Parathyroid adenoma (tissue), 2 donors: ENCODE measurements around the gene HCLS1.
A peak's percentile ranks its signal among the peaks of the same experiment; 100 is the strongest.

Experiments
- H2AFZ ChIP-seq: fragments of 300-600 bp; sonication (generic); one replicate; pipeline ENCODE4 v1.7.0; 2017; ENCODE audit warnings: antibody characterized with exemption, mild to moderate bottlenecking
- H3K27ac ChIP-seq: fragments of 300-600 bp; sonication (generic); one replicate; pipeline ENCODE4 v1.7.0; 2017
- H3K27me3 ChIP-seq: fragments of 300-600 bp; sonication (generic); one replicate; pipeline ENCODE4 v1.7.0; 2017; ENCODE audit warnings: low read length; ENCODE audit not compliant: control insufficient read depth, insufficient read depth
- H3K36me3 ChIP-seq: fragments of 300-600 bp; sonication (generic); one replicate; pipeline ENCODE4 v1.7.0; 2017; ENCODE audit warnings: low read length; ENCODE audit not compliant: control insufficient read depth, insufficient read depth
- H3K4me1 ChIP-seq: fragments of 300-600 bp; sonication (generic); one replicate; pipeline ENCODE4 v1.7.0; 2017; ENCODE audit warnings: control low read depth
- H3K4me2 ChIP-seq: fragments of 300-600 bp; sonication (generic); one replicate; pipeline ENCODE4 v1.7.0; 2017; ENCODE audit warnings: low read length
- H3K4me3 ChIP-seq: fragments of 300-600 bp; sonication (generic); one replicate; pipeline ENCODE4 v1.7.0; 2017; ENCODE audit warnings: low read depth, low read length
- H3K79me2 ChIP-seq: fragments of 300-600 bp; sonication (generic); one replicate; pipeline ENCODE4 v1.7.0; 2017; ENCODE audit warnings: control low read depth
- H3K9ac ChIP-seq: fragments of 300-600 bp; sonication (generic); one replicate; pipeline ENCODE4 v1.7.0; 2017; ENCODE audit warnings: mild to moderate bottlenecking
- H3K9me3 ChIP-seq: fragments of 300-600 bp; sonication (generic); one replicate; pipeline ENCODE4 v1.7.0; 2017; ENCODE audit warnings: low read length; ENCODE audit not compliant: control insufficient read depth
- TF ChIP-seq, protein P1 (sequence below): fragments of 300-600 bp; sonication (generic); IDR thresholded peaks from one replicate; pipeline ENCODE4 v1.7.0; 2017; ENCODE audit warnings: antibody characterized with exemption, mild to moderate bottlenecking
- donor health status: primary hyperparathyroidism.

Gene HCLS1

GRCh38 chr3:121660356-121661171 is at the start of gene HCLS1:
Gene HCLS1, minus strand, starts transcription at chr3:121660903. Its CDS starts 2,556 bp downstream, at chr3:121658347.
- Histone ChIP-seq H3K79me2 (no peaks in the 10 kb centered on the region), H3K4me3 (peak within 1 kb of the TSS; percentile 39), H3K27me3 (no peaks in the 10 kb centered on the region), H3K4me2 (peak within 1 kb of the TSS; percentile 33), H3K36me3 (no peaks in the 10 kb centered on the region), H3K9me3 (no peaks in the 10 kb centered on the region), H3K9ac (no peak within 1 kb of the TSS), H3K4me1 (no peaks in the 10 kb centered on the region), H2AFZ (no peak within 1 kb of the TSS), H3K27ac (peak within 1 kb of the TSS; percentile 21)
- TF ChIP-seq, protein P1, sequence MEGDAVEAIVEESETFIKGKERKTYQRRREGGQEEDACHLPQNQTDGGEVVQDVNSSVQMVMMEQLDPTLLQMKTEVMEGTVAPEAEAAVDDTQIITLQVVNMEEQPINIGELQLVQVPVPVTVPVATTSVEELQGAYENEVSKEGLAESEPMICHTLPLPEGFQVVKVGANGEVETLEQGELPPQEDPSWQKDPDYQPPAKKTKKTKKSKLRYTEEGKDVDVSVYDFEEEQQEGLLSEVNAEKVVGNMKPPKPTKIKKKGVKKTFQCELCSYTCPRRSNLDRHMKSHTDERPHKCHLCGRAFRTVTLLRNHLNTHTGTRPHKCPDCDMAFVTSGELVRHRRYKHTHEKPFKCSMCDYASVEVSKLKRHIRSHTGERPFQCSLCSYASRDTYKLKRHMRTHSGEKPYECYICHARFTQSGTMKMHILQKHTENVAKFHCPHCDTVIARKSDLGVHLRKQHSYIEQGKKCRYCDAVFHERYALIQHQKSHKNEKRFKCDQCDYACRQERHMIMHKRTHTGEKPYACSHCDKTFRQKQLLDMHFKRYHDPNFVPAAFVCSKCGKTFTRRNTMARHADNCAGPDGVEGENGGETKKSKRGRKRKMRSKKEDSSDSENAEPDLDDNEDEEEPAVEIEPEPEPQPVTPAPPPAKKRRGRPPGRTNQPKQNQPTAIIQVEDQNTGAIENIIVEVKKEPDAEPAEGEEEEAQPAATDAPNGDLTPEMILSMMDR = no peak

- H3K4me1 ChIP-seq = no peaks in the 10 kb centered on the region
- H3K36me3 ChIP-seq = no peaks in the 10 kb centered on the region
- no peaks in the 10 kb centered on the region for H3K9me3 ChIP-seq
- no peak overlapping the region for H3K9ac ChIP-seq
- H3K79me2 ChIP-seq = peaks cover 8% of the 10 kb centered on the region
- no peak overlapping the region for H2AFZ ChIP-seq
- TF ChIP-seq, protein P1 = no peak
- no peak overlapping the region for H3K27ac ChIP-seq
- no peaks in the 10 kb centered on the region for H3K27me3 ChIP-seq
- no peak overlapping the region for H3K4me3 ChIP-seq
- no peak overlapping the region for H3K4me2 ChIP-seq
Measured at GRCh38 chr3:121710347-121710746, 49.6 kb upstream of the HCLS1 start.

DNA sequence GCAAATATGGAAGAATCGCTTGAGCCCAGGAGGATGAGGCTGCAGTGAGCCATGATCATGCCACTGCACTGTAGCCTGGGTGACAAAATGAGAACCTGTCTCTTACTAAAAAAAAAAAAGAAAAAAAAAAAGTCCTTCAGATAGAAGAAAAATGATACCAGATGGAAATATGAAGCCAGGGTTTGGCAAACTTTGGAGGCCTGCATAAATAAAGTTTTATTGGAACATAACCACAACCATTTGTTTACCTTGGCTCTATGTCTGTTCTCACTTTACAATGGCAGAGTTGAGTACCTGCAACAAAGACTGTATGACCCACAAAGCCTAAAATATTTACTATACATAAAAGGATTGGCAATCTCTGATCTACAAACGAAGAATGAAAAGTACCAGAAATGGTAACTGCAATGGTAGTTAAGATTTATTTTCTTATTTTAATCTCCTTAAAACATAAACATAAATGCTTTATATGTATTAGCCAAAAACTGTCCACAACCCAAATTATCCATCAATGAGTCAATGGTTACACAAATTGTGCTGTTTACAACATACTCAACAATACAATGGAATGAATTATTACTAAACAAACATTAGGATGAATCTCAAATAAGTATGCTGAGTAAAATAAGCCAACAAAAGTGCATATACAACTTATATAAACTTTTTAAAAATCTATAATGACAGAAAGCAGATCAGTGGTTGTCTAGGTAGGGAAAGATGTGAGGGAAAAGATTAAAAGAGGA is 47.0 kb upstream of the HCLS1 start:
- Histone ChIP-seq H3K4me2 (no peak overlapping the region), H3K9me3 (no peaks in the 10 kb centered on the region), H3K4me1 (no peaks in the 10 kb centered on the region), H3K4me3 (no peak overlapping the region), H2AFZ (no peak overlapping the region), H3K9ac (no peak overlapping the region), H3K27me3 (no peaks in the 10 kb centered on the region), H3K79me2 (peaks cover 15% of the 10 kb centered on the region), H3K27ac (no peak overlapping the region), H3K36me3 (no peaks in the 10 kb centered on the region)
- TF ChIP-seq, protein P1 = no peak

DNA sequence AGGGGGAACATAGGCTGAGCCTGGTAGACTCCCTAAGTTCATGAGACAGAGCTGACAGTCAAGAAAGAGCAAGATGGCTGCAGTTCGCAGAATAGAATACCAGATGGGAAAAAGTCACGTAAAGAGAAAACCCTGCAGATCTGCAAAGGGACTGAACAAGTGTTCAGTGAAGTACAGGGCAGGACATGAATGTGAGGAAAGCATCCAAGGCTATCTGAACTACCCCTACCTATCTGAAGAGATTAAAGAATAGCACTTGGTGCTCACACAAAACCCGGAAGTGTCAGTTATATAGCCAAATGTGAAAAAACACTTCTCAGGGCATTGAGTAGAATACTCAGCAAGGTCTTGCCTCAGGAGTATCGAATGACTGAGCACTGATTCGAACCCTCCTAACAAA is 44.8 kb upstream of the HCLS1 start:
- Histone ChIP-seq H3K4me1 (no peaks in the 10 kb centered on the region), H3K4me2 (no peak overlapping the region), H3K4me3 (no peak overlapping the region), H3K9ac (no peak overlapping the region), H2AFZ (no peak overlapping the region), H3K79me2 (peaks cover 15% of the 10 kb centered on the region), H3K27me3 (no peaks in the 10 kb centered on the region), H3K27ac (no peak overlapping the region), H3K9me3 (no peaks in the 10 kb centered on the region), H3K36me3 (no peaks in the 10 kb centered on the region)
- TF ChIP-seq, protein P1 = no peak
